Stimulated activated effector memory CD8-positive, alpha-beta T cell treated with anti-CD3 and anti-CD28 coated beads, Interleukin-12 subunit alpha, Interleukin-12 subunit beta, amount 100 ng/mL, for 72 hours (primary cell): ENCODE measurements around the gene SPDYE17.
"Not testable (repeated sequence)": the region's sequence is repeated elsewhere in the genome, so short reads cannot be mapped to it uniquely, and the experiment has no call there.

Experiments used
- ATAC-seq: fragments of 150-1000 bp; cut with Tn5 transposase; 2 replicates; pipeline ENCODE4 v1.10.0; 2021
- DNase-seq, 2 donors: peaks; one replicate each; pipeline ENCODE4 v3.0.0; 2021 to 2022; ENCODE audit warnings: low spot score in 2 of 2
- H3K27ac Mint-ChIP-seq: one replicate; pipeline ENCODE4 v1.8.0; 2022; ENCODE audit warnings: mild to moderate bottlenecking, mixed read lengths
- H3K36me3 Mint-ChIP-seq: one replicate; pipeline ENCODE4 v1.8.0; 2022; ENCODE audit warnings: mild to moderate bottlenecking, mixed read lengths
- H3K4me1 Mint-ChIP-seq: one replicate; pipeline ENCODE4 v1.8.0; 2022; ENCODE audit warnings: mixed read lengths
- H3K4me3 Mint-ChIP-seq: one replicate; pipeline ENCODE4 v1.8.0; 2022; ENCODE audit warnings: mild to moderate bottlenecking, mixed read lengths
- H3K9me3 Mint-ChIP-seq: one replicate; pipeline ENCODE4 v1.8.0; 2022; ENCODE audit warnings: mixed read lengths

SPDYE17 gene

DNA sequence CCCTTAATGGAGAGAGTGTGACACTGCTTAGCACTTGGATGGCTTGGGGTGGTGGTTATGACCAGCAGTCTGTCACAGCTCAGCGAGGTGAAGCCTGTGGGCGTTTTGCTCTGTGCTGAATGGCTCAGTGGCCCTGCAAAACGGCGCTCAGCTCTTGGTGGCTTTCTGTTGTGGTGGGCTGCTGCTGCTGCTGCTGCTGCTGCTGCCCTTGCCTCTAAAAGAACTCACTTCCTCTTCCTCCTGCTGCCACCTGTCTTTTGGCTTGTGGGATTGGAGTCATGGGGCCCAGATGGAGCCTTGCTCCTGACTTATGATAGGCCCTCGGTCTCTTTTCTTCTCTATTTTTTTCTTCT, 47.4 kb downstream of the SPDYE17 start:
- H3K4me3 Mint-ChIP-seq, H3K4me1 Mint-ChIP-seq, H3K27ac Mint-ChIP-seq, H3K9me3 Mint-ChIP-seq, DNase-seq: not testable (repeated sequence)
- peak; percentile 99 for ATAC-seq
- H3K36me3 Mint-ChIP-seq, result peaks cover 15% of the 10 kb centered on the region

DNA sequence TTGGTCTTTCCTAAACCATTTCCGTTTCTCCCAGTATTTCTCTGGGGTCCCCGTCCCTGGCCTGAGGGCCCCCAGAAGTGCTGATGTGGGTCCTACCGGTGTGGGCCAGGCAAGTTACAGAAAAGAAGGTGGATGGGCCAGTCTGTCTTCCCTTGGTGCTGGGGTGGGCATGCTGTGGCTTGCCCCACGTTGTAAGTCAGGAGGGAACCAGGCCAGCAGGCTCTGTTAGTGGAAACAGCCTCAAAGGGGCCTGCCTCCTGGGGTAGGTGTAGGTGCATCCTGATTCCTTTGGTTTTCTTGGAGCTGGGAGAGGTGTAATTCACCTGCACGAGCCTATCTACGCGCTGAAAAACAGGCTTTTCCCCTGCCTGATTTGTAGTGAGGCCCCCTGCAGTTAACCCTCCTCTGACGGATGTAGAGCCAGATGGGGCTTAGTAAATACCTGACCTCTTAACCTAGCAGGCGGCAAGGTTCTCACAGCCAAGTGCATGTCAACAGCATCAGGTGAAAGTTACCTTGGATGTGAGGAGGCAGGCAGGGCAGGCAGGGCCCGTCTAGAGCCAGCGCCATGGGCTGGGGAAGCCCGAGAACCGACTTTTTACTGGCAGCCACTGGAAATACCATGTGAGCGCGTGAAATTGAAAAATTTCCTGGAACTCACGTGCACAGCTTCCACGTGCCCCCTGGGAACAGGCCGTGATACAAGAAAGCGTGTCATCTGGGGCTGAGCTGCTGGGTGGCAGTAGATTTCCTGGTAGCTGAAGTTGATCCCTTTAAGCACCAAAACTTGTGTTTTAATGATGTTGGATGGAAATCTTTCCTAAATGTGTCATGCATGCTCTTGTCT, 48.0 kb downstream of the SPDYE17 start:
- not testable (repeated sequence) for H3K4me3 Mint-ChIP-seq, H3K4me1 Mint-ChIP-seq, DNase-seq, H3K27ac Mint-ChIP-seq, H3K9me3 Mint-ChIP-seq
- peaks cover 21% of the 10 kb centered on the region for H3K36me3 Mint-ChIP-seq
- ATAC-seq, result peak; percentile 25

DNA sequence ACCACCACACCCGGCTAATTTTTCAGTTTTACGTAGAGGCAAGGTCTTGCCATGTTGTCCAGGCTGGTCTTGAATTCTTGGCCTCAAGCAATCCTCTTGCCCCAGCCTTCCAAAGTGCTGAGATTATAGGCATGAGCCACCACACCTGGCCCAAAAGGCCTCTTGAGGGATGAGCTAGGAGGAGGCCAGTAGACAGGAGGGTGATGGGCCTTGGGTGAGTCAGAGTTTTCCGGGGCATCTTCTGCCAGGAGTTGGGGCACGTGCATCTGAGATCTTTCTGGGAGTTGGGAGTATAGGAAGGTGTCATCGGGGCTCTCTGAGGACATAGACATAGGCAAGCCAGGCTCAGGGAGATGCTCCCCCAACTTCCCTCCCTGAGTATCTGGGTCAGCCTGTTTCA, 48.8 kb downstream of the SPDYE17 start:
- H3K9me3 Mint-ChIP-seq, result not testable (repeated sequence)

GRCh38 chr7:76982501-76982900, 49.7 kb downstream of the SPDYE17 start:
- peaks cover 33% of the 10 kb centered on the region for H3K36me3 Mint-ChIP-seq
- not testable (repeated sequence) for H3K4me3 Mint-ChIP-seq, H3K27ac Mint-ChIP-seq, H3K4me1 Mint-ChIP-seq, H3K9me3 Mint-ChIP-seq, ATAC-seq, DNase-seq

More for the DNA sequence above, 48.8 kb downstream of the SPDYE17 start:
- not testable (repeated sequence) for DNase-seq, ATAC-seq, H3K27ac Mint-ChIP-seq, H3K4me1 Mint-ChIP-seq, H3K4me3 Mint-ChIP-seq
- peaks cover 28% of the 10 kb centered on the region for H3K36me3 Mint-ChIP-seq

DNA sequence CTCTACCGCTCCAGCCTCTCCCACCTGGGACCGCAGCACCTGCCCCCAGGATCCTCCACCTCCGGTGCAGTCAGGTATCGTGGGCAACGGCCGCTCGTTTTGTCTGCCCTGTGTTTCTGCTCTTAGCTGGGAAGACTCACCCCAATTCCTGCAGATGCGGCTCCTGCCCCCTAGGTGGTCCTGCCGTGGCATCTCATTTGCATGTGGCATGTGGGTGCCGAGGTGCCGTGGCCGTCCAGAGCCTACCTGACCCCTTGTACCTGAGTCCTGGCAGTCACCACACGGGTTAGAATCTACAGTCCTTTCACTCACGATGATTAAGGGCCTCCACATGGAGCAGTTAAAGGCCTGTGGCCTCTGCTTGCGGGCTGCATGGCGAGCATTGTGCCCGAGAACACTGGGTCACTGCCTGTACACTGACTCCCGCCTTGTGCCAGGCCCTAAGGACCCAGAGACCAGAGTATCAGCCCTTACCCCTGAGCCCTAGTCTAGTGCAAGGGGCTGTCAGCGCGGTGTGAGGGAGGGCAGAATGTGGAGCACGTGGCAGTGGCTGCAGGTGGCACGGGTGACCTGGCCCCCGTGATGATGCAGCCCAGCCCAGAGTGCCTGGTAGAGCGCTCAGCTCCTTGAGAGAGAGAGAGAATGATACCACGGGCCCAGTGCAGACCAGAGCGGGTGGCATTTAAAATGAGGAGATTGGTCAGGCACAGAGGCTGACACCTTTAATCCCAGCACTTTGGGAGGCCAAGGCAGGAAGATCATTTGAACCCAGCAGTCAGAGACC, 50.8 kb downstream of the SPDYE17 start:
- not testable (repeated sequence) for H3K9me3 Mint-ChIP-seq, H3K4me3 Mint-ChIP-seq, ATAC-seq, H3K4me1 Mint-ChIP-seq, H3K27ac Mint-ChIP-seq
- peak in 1 of 2 donors; percentile 8 for DNase-seq
- H3K36me3 Mint-ChIP-seq, result peaks cover 33% of the 10 kb centered on the region

GRCh38 chr7:76980576-76980975, 51.6 kb downstream of the SPDYE17 start:
- not testable (repeated sequence) for H3K4me3 Mint-ChIP-seq, ATAC-seq, H3K9me3 Mint-ChIP-seq, H3K27ac Mint-ChIP-seq, H3K4me1 Mint-ChIP-seq, DNase-seq
- H3K36me3 Mint-ChIP-seq, result peaks cover 33% of the 10 kb centered on the region

GRCh38 chr7:76977761-76978367, 54.3 kb downstream of the SPDYE17 start:
- H3K36me3 Mint-ChIP-seq, result peaks cover 41% of the 10 kb centered on the region
- not testable (repeated sequence) for H3K4me3 Mint-ChIP-seq, H3K9me3 Mint-ChIP-seq, H3K27ac Mint-ChIP-seq, DNase-seq, H3K4me1 Mint-ChIP-seq, ATAC-seq

DNA sequence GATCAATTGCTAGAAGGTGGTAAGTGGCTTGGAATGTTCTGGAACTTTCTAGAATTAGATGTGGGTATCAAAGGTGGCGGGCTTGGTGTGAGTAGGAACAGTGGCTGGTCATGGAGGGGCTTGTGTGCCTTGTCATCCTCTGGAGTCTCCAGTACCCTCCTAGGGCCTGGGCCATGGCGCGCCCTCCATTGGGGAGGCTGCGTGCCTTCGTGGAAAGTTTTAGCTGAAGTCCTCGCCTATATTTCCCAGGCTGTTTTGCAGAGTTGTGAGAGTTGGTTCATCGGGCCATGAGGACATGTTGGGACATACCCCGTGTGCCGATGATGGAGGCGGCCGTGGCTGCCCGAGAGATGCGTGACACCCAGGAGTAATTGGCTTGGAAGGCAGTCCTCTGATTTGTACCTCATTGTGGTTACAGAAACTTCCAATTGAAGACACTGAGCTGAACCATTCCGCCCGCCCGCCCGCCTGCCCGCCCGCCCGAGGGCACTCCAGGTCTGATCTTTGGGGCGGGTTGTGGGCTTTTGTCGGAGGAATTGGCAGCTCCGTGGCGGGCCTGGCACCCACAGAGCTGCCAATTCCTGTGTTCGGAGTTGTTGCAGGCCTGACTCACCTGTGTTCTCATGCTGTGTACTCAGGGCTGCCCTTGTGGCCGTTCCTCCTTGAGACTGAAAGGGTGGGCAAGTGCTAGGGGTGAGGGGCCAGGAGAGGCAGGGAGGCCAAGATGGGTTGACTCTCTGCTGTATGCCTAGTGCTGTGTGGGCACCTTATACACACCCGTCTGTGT, 57.2 kb downstream of the SPDYE17 start:
- H3K9me3 Mint-ChIP-seq, ATAC-seq, H3K4me1 Mint-ChIP-seq, H3K27ac Mint-ChIP-seq, H3K4me3 Mint-ChIP-seq: not testable (repeated sequence)
- DNase-seq, result peak in 1 of 2 donors; percentile 22
- peaks cover 42% of the 10 kb centered on the region for H3K36me3 Mint-ChIP-seq

DNA sequence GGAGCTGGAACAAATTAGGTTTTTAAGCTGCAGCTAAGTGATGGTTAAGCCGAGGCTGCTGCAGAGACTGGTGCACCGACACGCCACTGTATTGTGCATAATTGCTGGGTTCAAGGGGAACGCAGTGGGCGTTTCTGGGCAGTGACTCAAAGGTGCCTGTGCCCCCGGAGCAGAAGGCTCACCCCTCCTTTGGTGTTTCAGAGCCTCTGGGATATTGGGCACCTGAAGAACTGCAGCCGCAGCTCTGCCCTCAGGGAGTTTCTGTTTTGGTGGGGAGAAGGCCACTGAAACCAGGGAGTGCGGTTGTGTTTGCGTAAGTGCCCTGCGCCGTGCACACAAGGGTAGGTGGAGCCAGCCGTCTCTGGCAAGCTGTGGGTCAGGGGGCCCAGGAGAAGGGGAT, 57.8 kb downstream of the SPDYE17 start:
- peaks cover 37% of the 10 kb centered on the region for H3K36me3 Mint-ChIP-seq
- not testable (repeated sequence) for H3K27ac Mint-ChIP-seq, H3K4me3 Mint-ChIP-seq, DNase-seq, ATAC-seq, H3K9me3 Mint-ChIP-seq, H3K4me1 Mint-ChIP-seq

GRCh38 chr7:76972391-76972790, 59.8 kb downstream of the SPDYE17 start:
- not testable (repeated sequence) for H3K4me3 Mint-ChIP-seq, H3K4me1 Mint-ChIP-seq, DNase-seq, ATAC-seq, H3K9me3 Mint-ChIP-seq, H3K27ac Mint-ChIP-seq
- H3K36me3 Mint-ChIP-seq, result peaks cover 23% of the 10 kb centered on the region
